Measurements from ENCODE around the gene C1orf50.

The C1orf50 gene

DNA sequence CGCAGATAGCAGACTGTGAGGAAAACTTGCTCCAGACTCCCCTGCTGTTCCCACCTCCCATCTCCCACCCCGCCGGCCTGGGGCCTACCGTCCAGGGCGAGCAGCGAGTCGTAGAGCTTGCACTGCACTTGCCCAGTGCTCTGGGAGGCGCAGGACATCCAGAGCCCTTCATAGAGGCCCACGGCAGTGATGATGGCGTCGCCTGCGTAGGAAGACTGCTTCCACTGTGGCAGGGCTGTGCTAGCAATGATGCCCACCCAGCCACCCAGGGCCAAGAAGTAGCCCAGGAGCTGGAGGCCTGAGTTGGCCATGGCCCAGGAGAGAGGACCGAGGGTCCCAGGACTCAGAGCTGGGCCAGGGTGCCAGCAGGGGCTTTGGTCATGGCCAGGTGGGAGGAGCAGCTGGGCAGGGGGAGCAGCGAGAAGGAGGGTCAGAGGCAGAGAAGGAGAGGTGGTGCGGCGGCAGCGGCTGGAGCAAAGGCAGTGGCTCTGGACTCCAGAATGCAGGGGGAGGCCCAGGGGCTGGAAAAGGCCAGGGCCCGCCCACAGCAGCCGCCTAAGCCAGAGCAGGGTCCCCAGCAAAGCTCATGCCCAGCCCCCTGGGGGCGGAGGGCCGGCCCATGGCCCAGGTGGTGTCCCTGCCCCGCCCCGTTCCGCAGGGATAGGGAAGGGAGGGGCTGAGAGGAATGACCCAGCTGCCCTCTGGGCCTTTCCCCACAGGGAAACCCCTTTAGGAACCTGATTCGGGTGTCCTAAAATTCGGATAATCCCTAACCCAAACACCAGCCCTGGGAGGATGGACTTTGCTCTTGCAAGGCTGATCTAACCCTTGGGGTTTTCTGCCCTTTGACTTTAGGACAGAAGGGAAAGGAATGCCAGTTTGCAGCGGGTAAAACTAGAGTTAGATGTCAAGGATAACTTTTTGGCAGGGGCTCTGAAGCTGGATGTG, 27.0 kb upstream of the C1orf50 start, which contains the start of gene CLDN19:
TSS of gene CLDN19 (minus strand) at position 484 of the 948 bp plus-strand sequence. CDS start at position 311, 173 bp downstream.
- Histone ChIP-seq H3K4me3 (ENCODE audit: insufficient read depth, low read depth, low read length) (peak within 1 kb of the TSS; percentile 25), H3K9me3 (ENCODE audit: control insufficient read depth, low read length) (no peaks in the 10 kb centered on the region), H3K27ac (ENCODE audit: insufficient read depth, low read depth, low read length, poor library complexity, severe bottlenecking) (peak within 1 kb of the TSS; percentile 83), H3K36me3 (ENCODE audit: control insufficient read depth, insufficient read depth, low read length) (no peaks in the 10 kb centered on the region), H3K27me3 (ENCODE audit: control insufficient read depth, insufficient read depth, low read length, poor library complexity, severe bottlenecking) (no peaks in the 10 kb centered on the region), H3K4me1 (ENCODE audit: control insufficient read depth, insufficient read depth, low read length) (peaks cover 33% of the 10 kb centered on the region)
- 35 to 36% methylated on average over 27 of the region's 27 CpGs for WGBS, 2 experiments

DNA sequence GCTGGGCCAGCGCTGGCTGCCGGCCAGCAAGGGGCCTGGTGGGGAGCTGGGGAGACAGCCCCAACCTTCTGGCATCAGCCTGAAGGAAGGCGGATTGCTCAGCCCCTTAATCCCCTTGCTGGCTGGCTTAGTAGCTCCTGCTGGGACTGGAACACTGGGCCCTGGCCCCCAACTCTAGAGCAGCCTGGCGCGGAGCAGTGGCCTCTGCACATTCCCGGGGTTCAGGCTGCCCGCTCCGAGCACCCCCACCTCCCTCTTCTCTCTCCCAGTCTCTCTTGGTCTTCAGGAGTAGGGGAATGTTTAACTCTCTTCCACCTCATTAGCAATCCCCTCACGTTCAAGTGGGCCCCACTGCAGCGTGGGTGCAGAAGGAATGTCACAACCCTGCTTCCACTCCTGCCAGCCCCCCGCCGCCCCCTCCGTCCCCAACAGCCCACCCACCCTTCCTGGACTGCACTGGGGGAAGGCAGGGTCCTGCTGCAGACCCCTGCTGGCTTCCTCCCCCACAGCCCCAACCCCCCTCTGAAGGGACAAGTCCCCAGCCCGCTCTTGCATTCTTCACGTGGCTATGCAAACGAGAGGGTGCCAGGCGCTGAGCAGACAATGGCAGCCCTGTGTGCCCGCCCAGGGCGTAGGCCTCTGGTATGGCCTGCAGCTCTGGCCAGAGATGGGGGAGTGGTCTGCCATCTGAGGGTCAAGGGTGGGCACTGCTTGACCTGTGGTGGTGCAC, 26.0 kb upstream of the C1orf50 start:
- 49 to 55% methylated on average over 16 to 19 of the region's 19 CpGs for WGBS, 2 experiments

DNA sequence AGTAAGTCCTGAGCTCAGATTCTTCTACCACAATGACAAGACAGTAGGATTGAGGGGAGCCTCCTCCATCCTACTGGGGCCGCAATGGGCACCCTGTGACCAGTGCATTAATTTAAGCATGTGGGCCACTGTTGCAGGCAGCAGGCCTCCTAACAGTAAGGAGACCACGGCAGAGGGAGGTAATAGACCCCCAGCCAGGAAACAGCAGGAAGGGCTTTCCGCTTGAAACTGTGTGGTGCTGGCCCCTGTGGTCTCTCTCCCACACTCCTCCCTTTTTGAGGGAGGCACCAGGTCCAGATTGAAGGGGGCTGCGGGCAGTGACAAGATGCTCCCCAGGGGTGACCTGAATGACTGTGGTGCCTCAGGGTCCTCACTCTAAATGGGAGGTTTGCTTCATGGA, 25.3 kb upstream of the C1orf50 start:
- WGBS, 2 experiments, result 87 to 89% methylated on average over 4 of the region's 4 CpGs
- H3K27me3 ChIP-seq (ENCODE audit: control insufficient read depth, insufficient read depth, low read length, poor library complexity, severe bottlenecking), result no peaks in the 10 kb centered on the region
- H3K4me1 ChIP-seq (ENCODE audit: control insufficient read depth, insufficient read depth, low read length), result peaks cover 33% of the 10 kb centered on the region
- no peak overlapping the region for H3K27ac ChIP-seq (ENCODE audit: insufficient read depth, low read depth, low read length, poor library complexity, severe bottlenecking)
- H3K4me3 ChIP-seq (ENCODE audit: insufficient read depth, low read depth, low read length), result no peak overlapping the region
- H3K9me3 ChIP-seq (ENCODE audit: control insufficient read depth, low read length), result no peaks in the 10 kb centered on the region
- peaks cover 12% of the 10 kb centered on the region for H3K36me3 ChIP-seq (ENCODE audit: control insufficient read depth, insufficient read depth, low read length)

More for the DNA sequence above, 26.0 kb upstream of the C1orf50 start:
- Histone ChIP-seq H3K4me1 (ENCODE audit: control insufficient read depth, insufficient read depth, low read length) (peaks cover 33% of the 10 kb centered on the region), H3K4me3 (ENCODE audit: insufficient read depth, low read depth, low read length) (no peak overlapping the region), H3K27me3 (ENCODE audit: control insufficient read depth, insufficient read depth, low read length, poor library complexity, severe bottlenecking) (no peaks in the 10 kb centered on the region), H3K9me3 (ENCODE audit: control insufficient read depth, low read length) (no peaks in the 10 kb centered on the region), H3K36me3 (ENCODE audit: control insufficient read depth, insufficient read depth, low read length) (peaks cover 5% of the 10 kb centered on the region), H3K27ac (ENCODE audit: insufficient read depth, low read depth, low read length, poor library complexity, severe bottlenecking) (peak overlapping the region; percentile 83)

GRCh38 chr1:42742141-42742540, 24.9 kb upstream of the C1orf50 start:
- Histone ChIP-seq H3K4me1 (ENCODE audit: control insufficient read depth, insufficient read depth, low read length) (peaks cover 33% of the 10 kb centered on the region), H3K4me3 (ENCODE audit: insufficient read depth, low read depth, low read length) (no peak overlapping the region), H3K27ac (ENCODE audit: insufficient read depth, low read depth, low read length, poor library complexity, severe bottlenecking) (no peak overlapping the region), H3K9me3 (ENCODE audit: control insufficient read depth, low read length) (no peaks in the 10 kb centered on the region), H3K27me3 (ENCODE audit: control insufficient read depth, insufficient read depth, low read length, poor library complexity, severe bottlenecking) (no peaks in the 10 kb centered on the region), H3K36me3 (ENCODE audit: control insufficient read depth, insufficient read depth, low read length) (peaks cover 14% of the 10 kb centered on the region)
- 92 to 95% methylated on average over 8 of the region's 8 CpGs for WGBS, 2 experiments

DNA sequence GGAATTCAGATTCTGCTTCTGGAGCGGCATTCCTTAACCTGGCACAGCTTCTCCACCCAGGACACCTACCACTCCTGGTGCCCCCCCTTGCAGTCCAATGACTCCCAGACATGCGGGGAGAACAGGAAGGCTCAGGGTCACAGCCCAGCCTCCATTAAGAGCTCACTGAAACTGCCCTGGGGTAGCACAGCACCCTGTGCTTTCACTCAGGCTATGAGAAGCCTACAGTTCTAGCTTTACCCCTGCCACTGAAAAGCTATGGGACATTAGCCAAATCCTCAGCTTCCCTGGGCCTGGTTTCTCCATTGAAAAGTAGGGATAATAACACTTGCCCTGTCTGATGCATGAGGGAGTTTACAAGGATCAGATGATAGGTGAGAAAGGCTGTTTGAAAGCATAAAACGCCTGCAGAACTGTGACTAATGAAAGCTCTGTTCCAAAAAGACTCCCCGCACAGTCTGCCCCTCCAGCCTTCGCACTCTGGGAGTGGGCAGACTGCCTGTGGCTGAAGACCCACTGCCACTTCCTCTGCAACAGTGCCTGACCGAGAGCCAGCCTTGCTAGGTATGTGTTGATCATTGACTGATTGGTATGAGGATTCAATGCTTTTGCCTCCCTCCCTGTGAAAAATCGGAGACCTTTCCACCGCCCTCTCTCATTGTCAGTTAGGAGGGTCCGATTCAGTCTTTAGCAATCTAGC, 24.3 kb upstream of the C1orf50 start:
- Histone ChIP-seq H3K27ac (ENCODE audit: insufficient read depth, low read depth, low read length, poor library complexity, severe bottlenecking) (no peak overlapping the region), H3K27me3 (ENCODE audit: control insufficient read depth, insufficient read depth, low read length, poor library complexity, severe bottlenecking) (no peaks in the 10 kb centered on the region), H3K36me3 (ENCODE audit: control insufficient read depth, insufficient read depth, low read length) (peaks cover 14% of the 10 kb centered on the region), H3K4me3 (ENCODE audit: insufficient read depth, low read depth, low read length) (no peak overlapping the region), H3K4me1 (ENCODE audit: control insufficient read depth, insufficient read depth, low read length) (peaks cover 33% of the 10 kb centered on the region), H3K9me3 (ENCODE audit: control insufficient read depth, low read length) (no peaks in the 10 kb centered on the region)
- 91% methylated on average over 9 of the region's 9 CpGs for WGBS, 2 experiments

DNA sequence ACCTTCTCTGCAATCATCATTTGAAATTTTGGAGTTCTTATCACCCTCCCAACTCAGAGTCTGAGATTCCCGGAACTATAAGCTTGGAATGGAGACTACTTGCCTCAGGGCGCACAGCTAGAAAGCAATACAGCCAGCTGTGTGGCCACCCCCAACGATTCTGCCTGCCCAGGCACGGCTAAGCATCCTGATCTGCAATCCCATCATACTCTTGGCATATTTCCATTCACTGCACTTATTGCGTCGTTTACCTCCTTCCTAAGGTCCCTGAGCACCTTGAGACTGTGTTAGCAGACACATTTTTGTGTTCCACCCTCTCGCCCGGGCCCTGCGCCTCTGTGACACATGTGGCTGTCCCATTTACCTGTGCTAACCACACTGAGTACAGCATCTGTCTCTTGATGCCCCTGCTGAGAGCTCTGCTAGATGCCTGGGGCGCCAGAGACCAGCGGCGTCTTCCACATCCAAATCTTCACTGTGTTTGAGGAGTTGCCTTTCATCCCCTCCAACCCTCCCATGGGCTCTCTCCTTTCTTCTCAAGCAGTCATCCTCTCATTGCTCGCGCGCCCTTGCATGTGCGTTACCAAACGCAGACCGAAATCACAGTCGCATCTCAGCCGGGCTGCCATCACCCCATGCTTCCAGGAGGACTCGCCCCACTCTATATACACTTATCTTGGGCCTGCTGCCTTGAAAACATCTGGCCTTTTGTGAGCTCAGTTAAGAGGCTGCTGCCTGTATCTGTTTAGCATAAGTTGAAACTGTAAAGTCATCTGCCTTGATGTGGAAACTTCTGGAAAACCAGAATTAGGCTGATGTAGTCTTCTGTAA, 23.5 kb upstream of the C1orf50 start:
- Histone ChIP-seq H3K4me1 (ENCODE audit: control insufficient read depth, insufficient read depth, low read length) (peaks cover 33% of the 10 kb centered on the region), H3K4me3 (ENCODE audit: insufficient read depth, low read depth, low read length) (no peak overlapping the region), H3K9me3 (ENCODE audit: control insufficient read depth, low read length) (no peaks in the 10 kb centered on the region), H3K27me3 (ENCODE audit: control insufficient read depth, insufficient read depth, low read length, poor library complexity, severe bottlenecking) (no peaks in the 10 kb centered on the region), H3K27ac (ENCODE audit: insufficient read depth, low read depth, low read length, poor library complexity, severe bottlenecking) (no peak overlapping the region), H3K36me3 (ENCODE audit: control insufficient read depth, insufficient read depth, low read length) (peaks cover 14% of the 10 kb centered on the region)
- WGBS, 2 experiments, result 83 to 84% methylated on average over 21 of the region's 21 CpGs

DNA sequence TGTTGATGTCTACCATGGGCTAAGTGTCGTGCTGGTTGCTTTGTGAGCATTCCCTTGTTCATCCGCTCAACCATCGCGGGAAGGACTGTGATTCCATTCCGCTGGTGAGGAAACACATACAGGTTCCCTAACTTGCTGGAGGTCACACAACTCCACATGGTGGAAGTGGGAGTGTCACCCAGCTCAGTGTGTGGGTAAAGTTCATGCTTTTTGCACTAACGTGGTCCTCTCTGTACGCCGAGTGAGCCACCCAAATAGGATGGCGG, 23.0 kb upstream of the C1orf50 start:
- Histone ChIP-seq H3K9me3 (ENCODE audit: control insufficient read depth, low read length) (no peaks in the 10 kb centered on the region), H3K27ac (ENCODE audit: insufficient read depth, low read depth, low read length, poor library complexity, severe bottlenecking) (no peak overlapping the region), H3K27me3 (ENCODE audit: control insufficient read depth, insufficient read depth, low read length, poor library complexity, severe bottlenecking) (no peaks in the 10 kb centered on the region), H3K4me3 (ENCODE audit: insufficient read depth, low read depth, low read length) (no peak overlapping the region), H3K36me3 (ENCODE audit: control insufficient read depth, insufficient read depth, low read length) (peaks cover 14% of the 10 kb centered on the region), H3K4me1 (ENCODE audit: control insufficient read depth, insufficient read depth, low read length) (peaks cover 28% of the 10 kb centered on the region)
- WGBS, 2 experiments, result 96 to 97% methylated on average over 9 of the region's 9 CpGs

GRCh38 chr1:42745851-42746250, 21.2 kb upstream of the C1orf50 start:
- no peak overlapping the region for H3K4me3 ChIP-seq (ENCODE audit: insufficient read depth, low read depth, low read length)
- peaks cover 12% of the 10 kb centered on the region for H3K4me1 ChIP-seq (ENCODE audit: control insufficient read depth, insufficient read depth, low read length)
- no peaks in the 10 kb centered on the region for H3K9me3 ChIP-seq (ENCODE audit: control insufficient read depth, low read length)
- H3K27me3 ChIP-seq (ENCODE audit: control insufficient read depth, insufficient read depth, low read length, poor library complexity, severe bottlenecking), result no peaks in the 10 kb centered on the region
- H3K36me3 ChIP-seq (ENCODE audit: control insufficient read depth, insufficient read depth, low read length), result peaks cover 24% of the 10 kb centered on the region
- H3K27ac ChIP-seq (ENCODE audit: insufficient read depth, low read depth, low read length, poor library complexity, severe bottlenecking), result no peak overlapping the region
- WGBS, 2 experiments, result 96% methylated on average over 8 of the region's 8 CpGs

DNA sequence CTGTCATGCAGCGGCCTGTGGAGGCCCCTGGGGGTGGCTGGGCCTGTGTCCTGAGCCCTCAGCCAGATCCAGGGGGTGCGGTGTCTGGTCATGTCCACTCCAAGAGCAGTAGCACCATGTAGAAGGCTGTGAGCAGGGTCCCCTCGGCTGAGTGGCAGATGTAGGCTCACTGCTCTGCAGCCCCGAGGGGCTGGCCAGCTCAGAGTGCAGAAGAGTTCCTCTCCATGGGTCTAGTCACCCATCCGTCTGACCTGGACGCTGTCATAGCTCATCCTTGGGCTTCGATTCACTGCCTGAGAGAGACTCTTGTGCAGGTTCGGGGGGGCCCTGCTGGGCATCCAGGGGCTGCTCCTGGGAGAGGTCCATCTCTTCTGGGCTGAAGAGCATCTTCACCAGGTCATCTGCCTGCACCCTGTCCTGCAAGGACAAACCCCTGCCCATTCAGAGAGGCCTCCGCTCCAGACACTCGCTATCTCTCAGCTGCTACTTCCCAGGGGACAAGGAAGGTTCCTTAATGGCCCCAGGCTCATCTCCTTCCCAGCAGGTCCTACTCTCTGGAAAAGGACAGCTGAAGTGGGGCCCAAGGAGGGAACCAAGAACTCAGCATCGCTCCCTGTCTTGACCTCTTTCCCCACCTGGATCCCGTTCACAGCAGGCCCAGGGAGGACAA, 20.5 kb upstream of the C1orf50 start:
- Histone ChIP-seq H3K9me3 (ENCODE audit: control insufficient read depth, low read length) (no peaks in the 10 kb centered on the region), H3K36me3 (ENCODE audit: control insufficient read depth, insufficient read depth, low read length) (peaks cover 25% of the 10 kb centered on the region), H3K4me1 (ENCODE audit: control insufficient read depth, insufficient read depth, low read length) (peaks cover 5% of the 10 kb centered on the region), H3K27me3 (ENCODE audit: control insufficient read depth, insufficient read depth, low read length, poor library complexity, severe bottlenecking) (no peaks in the 10 kb centered on the region), H3K4me3 (ENCODE audit: insufficient read depth, low read depth, low read length) (no peak overlapping the region), H3K27ac (ENCODE audit: insufficient read depth, low read depth, low read length, poor library complexity, severe bottlenecking) (no peak overlapping the region)
- WGBS, 2 experiments, result 95% methylated on average over 12 of the region's 12 CpGs

All from ectodermal cell (in vitro differentiated cells).